Aorta (tissue), 5 donors: Measurements from ENCODE around the gene CBS. TPM values are rescaled to one million over a fixed set of nuclear protein-coding genes. Genes with fewer than 3 reads are reported as not detected.

ENCODE experiments used
- ATAC-seq: fragments of 200-7000 bp; cut with Tn5 transposase; one replicate; pipeline ENCODE4 v1.9.1; 2022; ENCODE audit warnings: moderate library complexity; ENCODE audit not compliant: low FRiP score
- DNase-seq, 2 donors: peaks; one replicate each; pipeline ENCODE4 v3.0.0-alpha.2; 2020
- H3K27ac ChIP-seq, 2 donors: one replicate each; pipeline ENCODE4 v1.5.1; 2013; ENCODE audit warnings: low read length in 2 of 2, mild to moderate bottlenecking in 2 of 2, moderate library complexity in 2 of 2, control low read depth in 1 of 2, inconsistent platforms in 1 of 2, low read depth in 1 of 2
- H3K27me3 ChIP-seq, 2 donors: one replicate each; pipeline ENCODE4 v1.6.1; 2013; ENCODE audit warnings: control low read depth in 1 of 2, low read length in 1 of 2, mild to moderate bottlenecking in 1 of 2, moderate library complexity in 1 of 2; ENCODE audit not compliant: insufficient read depth in 2 of 2, control insufficient read depth in 1 of 2
- H3K36me3 ChIP-seq, 2 donors: one replicate each; pipeline ENCODE4 v1.6.1; 2013; ENCODE audit warnings: control low read depth in 1 of 2, low read length in 1 of 2, mild to moderate bottlenecking in 1 of 2; ENCODE audit not compliant: insufficient read depth in 2 of 2, control insufficient read depth in 1 of 2
- H3K4me1 ChIP-seq, 2 donors: one replicate each; pipeline ENCODE4 v1.6.1; 2013; ENCODE audit warnings: low read length in 2 of 2, control low read depth in 1 of 2, mild to moderate bottlenecking in 1 of 2, moderate library complexity in 1 of 2; ENCODE audit not compliant: insufficient read depth in 2 of 2, control insufficient read depth in 1 of 2
- H3K4me3 ChIP-seq, 2 donors: one replicate each; pipeline ENCODE4 v1.5.1; 2013; ENCODE audit warnings: low read length in 2 of 2, control low read depth in 1 of 2, mild to moderate bottlenecking in 1 of 2
- H3K9me3 ChIP-seq: one replicate; pipeline ENCODE4 v1.6.1; 2013; ENCODE audit warnings: mild to moderate bottlenecking, low read length; ENCODE audit not compliant: control insufficient read depth
- WGBS, 2 donors: extraction: QIAGEN DNeasy Blood & Tissue Kit; methylation state at CpG; one replicate each; pipeline ENCODE4 v1.1.7; 2013; 5-methylcytosine and 5-hydroxymethylcytosine counted together
- intact Hi-C, 2 donors: fragments of 100-400 bp; cut with DNase I; formaldehyde crosslinking; loops; one replicate each; pipeline versions ENCODE4 v1.14.2 to v1.15.0; 2022
- polyA plus RNA-seq, 2 donors: library from polyadenylated mRNA; stranded (reverse); fragments of 200-250 nt; gene quantifications; one replicate each; pipeline ENCODE4 v1.2.3, GENCODE V29; 2013
- total RNA-seq, 2 donors: library from RNA; stranded (reverse); fragmentation: NEBNext Ultra II Directional; extraction: Animal tissue kit (Norgen Biotek cat#: 25700); gene quantifications; one replicate each; pipeline ENCODE4 v1.2.1, GENCODE V29; 2021
- donor health status: healthy with polysubstance abuse.
- donor health status: Bipolar disorder and iron deficiency.
- donor health status: DM: no; HTN: no; CAD: no.
- donor health status: DM: no; HTN: no; CAD: no.
- donor health status: DM: yes; HTN: yes; CAD: no.

Gene CBS
- total and polyA plus RNA-seq, 4 donors = 9.2 to 38.1 (median 20.4) TPM

GRCh38 chr21:43023175-43023574, 52.5 kb downstream of the CBS start:
- H3K36me3 ChIP-seq = peaks cover 0 to 4% of the 10 kb centered on the region in 2 donors
- intact Hi-C loops = no loop called here
- H3K9me3 ChIP-seq = no peaks in the 10 kb centered on the region
- H3K4me1 ChIP-seq = no peaks in the 10 kb centered on the region
- H3K4me3 ChIP-seq = no peak overlapping the region
- no peaks in the 10 kb centered on the region for H3K27me3 ChIP-seq
- no peak for DNase-seq
- ATAC-seq = no peak
- WGBS, 2 donors = 82 to 83% methylated on average over 8 of the region's 8 CpGs
- no peak overlapping the region for H3K27ac ChIP-seq

DNA sequence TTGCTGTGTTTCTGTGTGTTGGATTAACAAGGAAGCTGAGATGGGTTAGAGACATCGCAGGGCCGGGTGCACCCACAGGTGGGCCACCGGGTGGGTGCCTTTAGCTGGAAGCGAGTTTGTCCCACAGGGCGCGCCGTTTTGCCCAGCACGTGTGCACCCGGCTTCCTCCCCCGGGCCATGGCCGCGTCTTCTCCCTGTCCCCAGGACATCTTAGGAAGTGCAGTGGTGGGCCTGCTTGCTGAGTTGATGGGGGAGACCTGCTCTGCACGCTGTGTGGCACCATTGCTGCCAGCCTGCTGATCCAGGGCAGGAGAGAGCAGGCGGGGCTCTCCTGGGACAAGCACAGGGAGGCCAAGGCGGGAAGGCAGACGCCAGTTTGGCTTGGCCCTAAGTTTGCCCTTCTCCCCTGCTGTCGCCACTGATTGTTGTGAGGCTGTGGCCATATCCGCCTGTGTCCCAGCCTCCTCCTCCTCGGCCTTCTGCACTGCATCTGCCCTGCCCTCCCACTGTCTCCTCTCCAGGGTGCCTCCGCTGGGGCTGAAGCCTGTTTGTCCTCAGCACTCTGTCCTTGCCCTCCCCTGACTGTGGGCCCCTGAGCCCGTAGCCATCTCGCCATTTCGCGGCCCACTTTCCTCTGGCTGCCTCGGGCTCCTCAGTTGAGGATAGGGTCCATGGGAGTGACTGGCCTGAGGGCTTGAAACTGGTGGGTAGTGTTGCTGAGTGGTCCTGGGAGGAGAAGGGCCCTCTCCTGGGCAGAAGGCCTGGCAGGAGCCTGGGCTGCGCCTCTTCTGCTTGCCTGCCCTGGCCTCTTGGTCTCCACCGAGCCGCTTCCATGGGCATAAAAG, 53.7 kb downstream of the CBS start:
- H3K27ac ChIP-seq = no peak overlapping the region
- ATAC-seq (peak; percentile 44), DNase-seq (no peak)
- H3K36me3 ChIP-seq = peaks cover 0 to 4% of the 10 kb centered on the region in 2 donors
- 94 to 97% methylated on average over 27 to 28 of the region's 28 CpGs for WGBS, 2 donors
- no peaks in the 10 kb centered on the region for H3K4me1 ChIP-seq
- H3K27me3 ChIP-seq = no peaks in the 10 kb centered on the region
- H3K4me3 ChIP-seq = no peak overlapping the region
- no peaks in the 10 kb centered on the region for H3K9me3 ChIP-seq
- intact Hi-C loops = no loop called here

DNA sequence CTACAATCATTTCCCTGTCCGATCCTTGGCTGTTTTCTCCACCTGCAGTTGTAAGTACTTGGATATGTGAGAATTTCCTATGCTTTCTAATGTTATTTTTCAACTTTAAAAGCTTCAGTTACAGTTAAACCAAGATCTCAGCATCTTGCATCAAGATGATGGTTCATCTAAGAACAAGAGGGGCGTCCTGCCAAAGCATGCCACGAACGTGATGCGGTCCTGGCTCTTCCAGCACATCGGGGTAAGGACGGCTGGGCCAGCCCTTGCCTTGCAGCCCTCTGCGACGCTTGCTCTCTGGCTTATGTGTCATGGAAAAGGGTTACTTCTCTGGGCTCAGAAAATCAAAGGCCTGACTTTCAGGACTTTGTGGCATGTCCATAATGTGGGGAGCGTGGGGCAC, 54.4 kb downstream of the CBS start:
- intact Hi-C loops = no loop called here
- H3K4me1 ChIP-seq = no peaks in the 10 kb centered on the region
- H3K4me3 ChIP-seq = no peak overlapping the region
- no peaks in the 10 kb centered on the region for H3K27me3 ChIP-seq
- H3K27ac ChIP-seq = no peak overlapping the region
- 86 to 87% methylated on average over 10 of the region's 10 CpGs for WGBS, 2 donors
- H3K9me3 ChIP-seq = no peaks in the 10 kb centered on the region
- H3K36me3 ChIP-seq = peaks cover 0 to 6% of the 10 kb centered on the region in 2 donors
- no peak for DNase-seq
- no peak for ATAC-seq

- no peak for DNase-seq
- no peak for ATAC-seq
- H3K9me3 ChIP-seq = no peaks in the 10 kb centered on the region
- H3K27ac ChIP-seq = no peak overlapping the region
- H3K36me3 ChIP-seq = peaks cover 0 to 6% of the 10 kb centered on the region in 2 donors
- intact Hi-C loops = no loop called here
- WGBS, 2 donors = 92 to 93% methylated on average over 6 of the region's 6 CpGs
- no peaks in the 10 kb centered on the region for H3K27me3 ChIP-seq
- no peaks in the 10 kb centered on the region for H3K4me1 ChIP-seq
- H3K4me3 ChIP-seq = no peak overlapping the region
Measured at GRCh38 chr21:43020771-43021170, 54.9 kb downstream of the CBS start.

GRCh38 chr21:43020177-43020576, 55.5 kb downstream of the CBS start:
- intact Hi-C loops = no loop called here
- no peaks in the 10 kb centered on the region for H3K4me1 ChIP-seq
- no peaks in the 10 kb centered on the region for H3K9me3 ChIP-seq
- no peak overlapping the region for H3K27ac ChIP-seq
- peaks cover 0 to 6% of the 10 kb centered on the region in 2 donors for H3K36me3 ChIP-seq
- DNase-seq (no peak), ATAC-seq (no peak)
- WGBS, 2 donors = 94 to 95% methylated on average over 13 of the region's 13 CpGs
- no peaks in the 10 kb centered on the region for H3K27me3 ChIP-seq
- no peak overlapping the region for H3K4me3 ChIP-seq

GRCh38 chr21:43018519-43018918, 57.1 kb downstream of the CBS start:
- H3K36me3 ChIP-seq = peaks cover 0 to 8% of the 10 kb centered on the region in 2 donors
- DNase-seq = no peak

DNA sequence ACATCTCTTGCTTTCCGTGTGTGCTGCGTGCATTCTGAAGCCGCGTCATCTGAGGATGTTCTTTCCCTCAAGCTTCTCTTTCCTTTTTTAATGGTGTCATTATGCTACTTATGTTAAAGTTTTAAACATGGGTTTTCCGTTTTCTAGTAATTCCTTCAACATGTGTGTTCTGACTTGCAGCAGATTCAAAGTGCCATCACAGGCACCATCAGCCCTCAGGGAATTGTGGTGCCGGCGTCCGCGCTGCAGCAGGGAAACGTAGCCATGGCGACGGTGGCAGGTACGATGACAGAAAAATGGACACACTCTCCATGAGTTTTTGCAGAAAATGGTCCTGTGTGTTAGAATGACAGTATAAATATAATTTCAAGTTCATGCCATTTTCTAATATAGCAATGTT, 58.9 kb downstream of the CBS start:
- Histone ChIP-seq H3K27me3 (no peaks in the 10 kb centered on the region), H3K36me3 (peaks cover 0 to 9% of the 10 kb centered on the region in 2 donors), H3K27ac (no peak overlapping the region), H3K4me1 (no peaks in the 10 kb centered on the region), H3K4me3 (no peak overlapping the region), H3K9me3 (no peaks in the 10 kb centered on the region)
- intact Hi-C loops = no loop called here
- WGBS, 2 donors = 86 to 91% methylated on average over 13 of the region's 13 CpGs
- DNase-seq = no peak
- no peak for ATAC-seq

More at GRCh38 chr21:43018519-43018918, 57.1 kb downstream of the CBS start:
- Histone ChIP-seq H3K4me1 (no peaks in the 10 kb centered on the region), H3K9me3 (no peaks in the 10 kb centered on the region), H3K27ac (no peak overlapping the region), H3K27me3 (no peaks in the 10 kb centered on the region), H3K4me3 (no peak overlapping the region)
- 86 to 98% methylated on average over 8 to 10 of the region's 10 CpGs for WGBS, 2 donors
- ATAC-seq = no peak
- intact Hi-C loops = no loop called here

DNA sequence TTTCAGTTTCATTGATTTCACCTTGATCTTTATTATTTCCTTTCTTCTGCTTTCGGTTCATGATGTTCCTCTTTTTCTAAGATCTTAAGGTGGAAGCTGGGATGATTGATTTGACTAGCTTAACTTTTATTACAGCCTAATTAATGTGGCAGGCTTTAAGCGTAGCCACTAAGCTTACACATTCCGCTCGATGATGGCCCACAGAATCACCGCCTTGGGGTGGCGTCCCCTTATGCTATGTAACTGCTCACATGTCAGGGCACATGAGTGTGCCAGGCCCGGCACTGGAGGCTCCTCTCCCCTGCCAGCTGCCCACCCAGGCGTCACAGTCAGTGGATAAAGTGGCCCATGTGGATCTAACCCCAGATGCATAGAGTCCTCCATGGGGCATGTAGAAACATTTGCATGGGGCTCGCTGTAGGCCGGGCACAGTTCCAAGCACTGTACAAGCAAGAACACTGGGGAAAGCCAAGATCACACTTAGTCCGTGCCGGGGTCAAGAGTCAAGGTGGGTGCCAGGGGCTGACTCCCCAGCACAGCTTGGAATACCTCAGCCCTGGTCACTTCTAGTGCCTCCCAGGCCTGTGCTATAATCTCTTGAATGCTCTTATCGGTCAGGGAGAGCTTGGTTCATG, 59.6 kb downstream of the CBS start:
- intact Hi-C loops = no loop called here
- DNase-seq = no peak
- no peak overlapping the region for H3K4me3 ChIP-seq
- WGBS, 2 donors = 85 to 86% methylated on average over 13 of the region's 13 CpGs
- H3K27ac ChIP-seq = no peak overlapping the region
- no peaks in the 10 kb centered on the region for H3K27me3 ChIP-seq
- H3K9me3 ChIP-seq = no peaks in the 10 kb centered on the region
- ATAC-seq = no peak
- H3K4me1 ChIP-seq = no peaks in the 10 kb centered on the region
- H3K36me3 ChIP-seq = peaks cover 0 to 9% of the 10 kb centered on the region in 2 donors

GRCh38 chr21:43012596-43012995, 63.0 kb downstream of the CBS start:
- no peak for ATAC-seq

More at GRCh38 chr21:43012596-43012995, 63.0 kb downstream of the CBS start:
- H3K4me3 ChIP-seq = no peak overlapping the region
- no peaks in the 10 kb centered on the region for H3K27me3 ChIP-seq
- no peaks in the 10 kb centered on the region for H3K9me3 ChIP-seq
- H3K36me3 ChIP-seq = peaks cover 0 to 5% of the 10 kb centered on the region in 2 donors
- 94 to 95% methylated on average over 6 of the region's 6 CpGs for WGBS, 2 donors
- H3K4me1 ChIP-seq = no peaks in the 10 kb centered on the region
- intact Hi-C loops = no loop called here
- no peak overlapping the region for H3K27ac ChIP-seq
- DNase-seq = no peak
